HG02970 (cell line): Measurements from ENCODE around the gene EFCAB12.
A peak's percentile ranks its signal among the peaks of the same experiment; 100 is the strongest.
"Not testable (repeated sequence)": the region's sequence is repeated elsewhere in the genome, so short reads cannot be mapped to it uniquely, and the experiment has no call there.

ENCODE experiments used
- ATAC-seq: cut with Tn5 transposase; IDR thresholded peaks from one replicate; pipeline ENCODE4 v1.9.1; 2021; ENCODE audit warnings: mild to moderate bottlenecking, moderate library complexity, moderate number of reproducible peaks; ENCODE audit not compliant: unreplicated experiment, low FRiP score

EFCAB12 gene

GRCh38 chr3:129421988-129422745 is 6.3 kb downstream of the EFCAB12 start:
- ATAC-seq = no peak

- ATAC-seq = no peak
Measured at GRCh38 chr3:129421236-129421883, 7.1 kb downstream of the EFCAB12 start.

GRCh38 chr3:129419476-129419875 is 9.0 kb downstream of the EFCAB12 start:
- no peak for ATAC-seq

- no peak for ATAC-seq
Measured at GRCh38 chr3:129418041-129418973, 10.1 kb downstream of the EFCAB12 start.

- no peak for ATAC-seq
Measured at GRCh38 chr3:129417326-129417725, 11.1 kb downstream of the EFCAB12 start.

GRCh38 chr3:129416415-129416814 is 12.0 kb downstream of the EFCAB12 start:
- no peak for ATAC-seq

- ATAC-seq = no peak
Measured at GRCh38 chr3:129415830-129416229, 12.6 kb downstream of the EFCAB12 start.

GRCh38 chr3:129415378-129415777 is 13.1 kb downstream of the EFCAB12 start:
- no peak for ATAC-seq

GRCh38 chr3:129413687-129414506 is 14.5 kb downstream of the EFCAB12 start:
- ATAC-seq = no peak

- ATAC-seq = not testable (repeated sequence)
Measured at GRCh38 chr3:129413238-129413637, 15.2 kb downstream of the EFCAB12 start.

- no peak for ATAC-seq
Measured at GRCh38 chr3:129412542-129413198, 15.8 kb downstream of the EFCAB12 start.

- no peak for ATAC-seq
Measured at GRCh38 chr3:129410971-129411370, 17.5 kb downstream of the EFCAB12 start.

- ATAC-seq = no peak
Measured at GRCh38 chr3:129409541-129409940, 18.9 kb downstream of the EFCAB12 start.

- ATAC-seq = no peak
Measured at GRCh38 chr3:129404610-129405009, 23.8 kb downstream of the EFCAB12 start.

GRCh38 chr3:129404130-129404529 is 24.3 kb downstream of the EFCAB12 start:
- no peak for ATAC-seq

- ATAC-seq = no peak
Measured at GRCh38 chr3:129403450-129403849, 25.0 kb downstream of the EFCAB12 start.

GRCh38 chr3:129402616-129403015 is 25.8 kb downstream of the EFCAB12 start:
- ATAC-seq = no peak

- no peak for ATAC-seq
Measured at GRCh38 chr3:129402210-129402609, 26.2 kb downstream of the EFCAB12 start.

- peak; percentile 13 for ATAC-seq
Measured at GRCh38 chr3:129399895-129400357, 28.5 kb downstream of the EFCAB12 start.
